Testis (tissue), 3 donors: Measurements from ENCODE around the gene MYO15A. TPM values are rescaled to one million over a fixed set of nuclear protein-coding genes. Genes with fewer than 3 reads are reported as not detected.

Source experiments
- DNase-seq: peaks from one replicate; pipeline ENCODE4 v3.0.0-alpha.2; 2019
- H3K27ac ChIP-seq, 2 donors: fragments of 200-600 bp; sonication (generic); one replicate each; pipeline ENCODE4 v1.5.1; 2019
- H3K27me3 ChIP-seq: fragments of 200-600 bp; sonication (generic); one replicate; pipeline ENCODE4 v1.5.1; 2019
- H3K36me3 ChIP-seq: fragments of 200-600 bp; sonication (generic); one replicate; pipeline ENCODE4 v1.5.1; 2017; ENCODE audit warnings: low read depth; ENCODE audit errors: missing control alignments
- H3K4me1 ChIP-seq: fragments of 200-600 bp; sonication (generic); one replicate; pipeline ENCODE4 v1.5.1; 2019
- H3K4me3 ChIP-seq, 2 donors: fragments of 200-600 bp; sonication (generic); one replicate each; pipeline ENCODE4 v1.5.1; 2017 to 2019
- H3K9me3 ChIP-seq: fragments of 200-600 bp; sonication (generic); one replicate; pipeline ENCODE4 v1.5.1; 2017
- CTCF ChIP-seq, 3 experiments: fragments of 450-650 bp in 2 of 3; fragments of 200-600 bp in 1 of 3; sonication (generic) in 1 of 3; IDR thresholded peaks; one replicate each; pipeline ENCODE4 v1.5.1; 2016 to 2019; ENCODE audit warnings: antibody characterized with exemption in 3 of 3, mild to moderate bottlenecking in 2 of 3, moderate library complexity in 1 of 3
- POLR2A ChIP-seq: fragments of 450-650 bp; IDR thresholded peaks from one replicate; pipeline ENCODE4 v1.6.1; 2017; ENCODE audit warnings: antibody characterized with exemption, mild to moderate bottlenecking, moderate library complexity
- WGBS, 2 donors: methylation state at CpG; one replicate each; pipeline ENCODE4 v1.1.5; 2018; 5-methylcytosine and 5-hydroxymethylcytosine counted together
- intact Hi-C: fragments of 100-400 bp; cut with DNase I; formaldehyde crosslinking; loops from one replicate; pipeline ENCODE4 v1.15.1; 2023; ENCODE audit warnings: low total_unique reads
- polyA plus RNA-seq: library from polyadenylated mRNA; stranded (reverse); fragments of 350-450 nt; fragmentation: Illumina TruSeq; extraction: RNeasy Lipid Tissue Mini Kit (QIAGEN cat#74804); gene quantifications from one replicate; pipeline ENCODE4 v1.2.3, GENCODE V29; 2014; ENCODE audit warnings: low read depth, low replicate concordance; ENCODE audit not compliant: insufficient read depth
- total RNA-seq, 2 donors: library from RNA; depleted of rRNA; stranded (reverse); fragments of >200 nt; gene quantifications; one replicate each; pipeline ENCODE4 v1.2.3, GENCODE V29; 2016

The MYO15A gene
- total and polyA plus RNA-seq, 3 donors from 2014 or later: 18.6 to 30.2 (median 21.7) TPM

- intact Hi-C loops: no loop called here
- TF ChIP-seq POLR2A (no peak), CTCF (IDR thresholded peaks at IDR 0.05) (no peak)
- Histone ChIP-seq H3K36me3 (no peaks in the 10 kb centered on the region), H3K4me3 (no peak overlapping the region), H3K27me3 (no peaks in the 10 kb centered on the region), H3K27ac (no peak overlapping the region), H3K9me3 (no peaks in the 10 kb centered on the region), H3K4me1 (peaks cover 12% of the 10 kb centered on the region)
- no peak for DNase-seq
- 70 to 82% methylated on average over 10 to 12 of the region's 12 CpGs for WGBS, 2 donors
These were observed 52.9 kb downstream of the MYO15A start for GRCh38 chr17:18161207-18162145.

GRCh38 chr17:18163547-18163946 lies 55.0 kb downstream of the MYO15A start:
- intact Hi-C loops: no loop called here
- H3K4me1 ChIP-seq: peaks cover 7% of the 10 kb centered on the region
- H3K36me3 ChIP-seq: no peaks in the 10 kb centered on the region
- 66 to 74% methylated on average over 7 of the region's 7 CpGs for WGBS, 2 donors
- no peak overlapping the region for H3K4me3 ChIP-seq
- no peak for DNase-seq
- H3K9me3 ChIP-seq: no peaks in the 10 kb centered on the region
- no peaks in the 10 kb centered on the region for H3K27me3 ChIP-seq
- no peak overlapping the region for H3K27ac ChIP-seq
- TF ChIP-seq CTCF (IDR thresholded peaks at IDR 0.05) (no peak), POLR2A (no peak)

DNA sequence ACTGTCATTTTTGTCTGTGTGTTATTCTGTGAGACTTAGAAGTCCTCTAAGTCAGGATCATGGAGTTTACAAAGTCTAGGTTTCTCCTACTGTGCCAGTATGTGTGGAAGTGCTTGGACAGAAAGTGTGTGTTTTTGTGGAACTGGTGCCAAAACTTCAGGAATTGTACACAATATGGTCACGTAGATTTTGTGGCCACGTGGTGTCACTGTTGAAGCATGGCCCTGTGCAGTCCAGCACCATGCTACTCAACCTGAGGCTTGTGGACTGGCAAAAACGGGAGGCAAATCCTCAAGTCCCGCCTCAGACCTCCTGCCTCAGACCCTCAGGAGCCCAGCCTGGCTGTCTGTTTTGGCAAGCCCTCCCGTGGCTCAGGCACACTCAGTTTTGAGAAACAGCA lies 58.3 kb downstream of the MYO15A start:
- no peaks in the 10 kb centered on the region for H3K9me3 ChIP-seq
- no peaks in the 10 kb centered on the region for H3K4me1 ChIP-seq
- no peak for TF ChIP-seq CTCF (IDR thresholded peaks at IDR 0.05)
- no peak for TF ChIP-seq POLR2A
- no peaks in the 10 kb centered on the region for H3K36me3 ChIP-seq
- no peaks in the 10 kb centered on the region for H3K27me3 ChIP-seq
- H3K4me3 ChIP-seq: no peak overlapping the region
- DNase-seq: no peak
- WGBS, 2 donors: 56 to 69% methylated on average over 3 to 5 of the region's 5 CpGs
- intact Hi-C loops: no loop called here
- no peak overlapping the region for H3K27ac ChIP-seq

DNA sequence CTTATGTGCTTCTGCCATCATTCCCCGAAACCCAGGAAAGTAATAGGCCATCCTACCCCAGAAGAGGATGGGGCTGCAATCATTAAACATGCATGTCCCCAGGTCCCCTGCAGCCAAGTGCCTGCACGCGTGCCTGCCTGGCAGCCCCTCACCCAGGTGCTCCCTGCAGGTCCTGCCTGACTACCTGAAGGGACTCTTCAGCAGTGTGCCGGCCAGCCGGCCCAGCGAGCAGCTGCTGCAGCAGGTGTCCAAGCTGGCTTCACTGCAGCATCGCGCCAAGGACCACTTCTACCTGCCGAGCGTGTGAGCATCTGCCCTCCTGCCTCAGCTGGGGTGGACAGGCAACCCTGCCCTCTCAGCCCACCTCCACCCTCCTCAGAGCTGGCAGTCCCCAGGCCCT lies 58.9 kb downstream of the MYO15A start:
- H3K27me3 ChIP-seq: no peaks in the 10 kb centered on the region
- WGBS, 2 donors: 67 to 87% methylated on average over 3 to 10 of the region's 10 CpGs
- no peak for DNase-seq
- H3K36me3 ChIP-seq: no peaks in the 10 kb centered on the region
- intact Hi-C loops: no loop called here
- no peaks in the 10 kb centered on the region for H3K4me1 ChIP-seq
- H3K27ac ChIP-seq: no peak overlapping the region
- TF ChIP-seq CTCF (IDR thresholded peaks at IDR 0.05) (no peak), POLR2A (no peak)
- no peak overlapping the region for H3K4me3 ChIP-seq
- no peaks in the 10 kb centered on the region for H3K9me3 ChIP-seq
